IPS DF 4.7 (cell line): ENCODE measurements around the gene UNK.
"Not testable (repeated sequence)": the region's sequence is repeated elsewhere in the genome, so short reads cannot be mapped to it uniquely, and the experiment has no call there.

Experiments
- DNase-seq: peaks from one replicate; pipeline ENCODE4 v3.0.0-alpha.2; 2013; ENCODE audit warnings: low spot score; ENCODE audit errors: extremely low read depth

UNK gene

GRCh38 chr17:75847614-75848522 is 63.3 kb downstream of the UNK start:
- DNase-seq, result no peak

DNA sequence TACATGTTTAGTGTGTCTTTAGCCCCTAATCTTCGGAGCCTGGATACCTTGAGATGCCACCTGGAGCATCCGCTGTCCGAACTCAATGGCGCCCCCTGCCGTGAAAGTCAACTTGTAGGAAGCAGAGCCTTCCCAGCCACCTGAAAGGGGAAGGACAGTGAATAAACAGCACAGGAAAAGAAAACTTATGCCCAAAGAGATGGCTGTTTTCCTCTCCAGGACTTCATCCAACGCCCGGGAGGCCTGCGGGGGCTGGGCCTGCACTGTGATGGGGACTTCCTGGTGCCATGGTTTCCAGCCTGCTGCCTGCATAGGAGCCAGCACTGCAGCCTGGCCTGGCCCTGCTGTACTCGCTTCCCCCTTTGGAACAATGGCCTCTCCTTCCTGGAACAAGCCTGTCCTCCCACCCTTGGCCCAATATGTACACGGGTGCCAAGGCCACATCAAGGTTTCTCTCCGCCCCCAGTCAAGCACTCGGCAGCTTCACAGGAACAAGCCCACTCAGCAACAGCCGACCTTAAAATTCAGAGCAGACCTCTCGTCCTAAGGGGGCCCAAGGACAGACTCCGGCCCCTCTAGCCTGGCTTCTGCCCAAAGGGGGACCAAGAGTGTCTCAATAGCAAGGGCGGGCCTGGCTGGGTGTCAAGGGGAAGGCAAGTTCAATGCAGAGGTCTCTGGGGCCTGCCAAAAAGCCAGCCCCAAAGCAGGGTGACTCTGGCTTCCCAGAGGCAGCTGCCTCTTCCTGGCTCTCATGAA is 64.1 kb downstream of the UNK start:
- DNase-seq, result no peak

GRCh38 chr17:75849279-75849646 is 64.7 kb downstream of the UNK start:
- DNase-seq, result no peak

DNA sequence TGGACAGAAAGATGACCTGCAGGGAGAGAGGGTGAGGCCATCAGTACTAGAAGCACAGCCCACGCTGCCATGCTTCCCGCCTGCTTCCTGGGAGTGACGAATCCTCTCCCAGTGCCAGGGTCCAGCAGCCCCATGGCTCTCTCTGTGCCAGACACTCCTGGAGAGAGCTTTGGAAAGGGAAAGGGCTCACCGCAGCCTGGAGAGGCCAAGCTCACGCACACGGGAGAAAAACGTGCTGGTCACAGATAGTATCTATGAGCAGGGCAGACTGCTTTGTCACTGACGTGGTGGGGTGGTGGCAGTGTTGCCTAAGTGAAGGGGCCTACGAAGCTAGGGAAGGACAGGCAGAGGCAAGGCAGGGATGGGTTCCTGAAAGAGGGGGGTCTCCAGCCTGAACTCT is 65.1 kb downstream of the UNK start:
- DNase-seq, result no peak

- no peak for DNase-seq
Measured at GRCh38 chr17:75850928-75851692, 66.5 kb downstream of the UNK start.

GRCh38 chr17:75851693-75851991 is 67.0 kb downstream of the UNK start:
- not testable (repeated sequence) for DNase-seq

GRCh38 chr17:75853433-75853832 is 68.8 kb downstream of the UNK start:
- no peak for DNase-seq

DNA sequence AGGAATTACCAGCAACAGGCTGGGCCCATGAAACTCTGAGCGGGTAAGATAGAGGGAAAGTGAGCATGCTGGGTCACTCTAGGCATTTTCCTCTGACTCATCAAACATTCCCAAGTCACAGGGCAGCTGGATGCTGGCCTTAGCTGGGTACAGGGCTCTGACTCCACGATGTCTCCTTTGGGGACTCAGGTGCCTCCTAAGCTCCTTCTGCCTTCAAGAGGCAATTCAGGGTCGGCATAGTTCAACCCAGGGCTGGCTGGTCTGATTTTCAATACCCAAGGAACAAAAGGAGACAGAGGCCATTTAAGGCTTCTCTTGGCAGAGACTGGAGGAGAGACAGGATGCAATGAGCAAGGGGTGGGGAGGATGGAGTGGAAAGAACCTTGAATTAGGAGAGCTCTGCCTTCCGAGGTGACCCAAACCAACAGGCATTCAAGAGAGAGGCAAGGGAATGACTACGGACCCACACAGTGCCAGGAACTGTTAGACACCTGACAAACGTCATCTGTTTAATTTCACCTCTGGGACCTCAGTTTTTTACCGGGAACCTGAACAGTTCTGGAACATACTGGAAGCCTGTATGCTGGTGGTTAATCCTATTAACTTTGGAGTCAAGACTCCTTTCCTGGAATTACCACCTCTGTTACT is 69.6 kb downstream of the UNK start:
- DNase-seq, result no peak

DNA sequence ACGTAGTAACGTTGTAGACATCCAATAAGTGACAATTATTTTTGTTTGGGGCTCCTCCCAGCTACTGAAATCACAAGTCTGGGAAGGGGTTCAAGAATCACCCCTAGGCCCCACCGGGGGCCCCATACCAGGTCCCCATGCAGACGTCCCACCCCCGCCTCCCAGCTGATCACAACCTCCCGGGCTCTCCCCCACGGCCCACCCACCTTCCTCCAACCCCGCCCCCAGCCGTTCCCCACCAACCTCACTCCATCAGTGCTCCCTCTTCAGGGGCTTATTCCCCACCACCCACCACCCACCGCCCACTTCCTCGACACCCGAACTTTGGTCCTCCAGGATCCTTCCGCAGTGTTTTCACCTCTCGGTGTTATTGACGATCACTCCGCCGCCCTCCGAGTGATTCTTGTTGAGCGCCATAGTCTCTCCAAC is 70.3 kb downstream of the UNK start:
- DNase-seq, result no peak

DNA sequence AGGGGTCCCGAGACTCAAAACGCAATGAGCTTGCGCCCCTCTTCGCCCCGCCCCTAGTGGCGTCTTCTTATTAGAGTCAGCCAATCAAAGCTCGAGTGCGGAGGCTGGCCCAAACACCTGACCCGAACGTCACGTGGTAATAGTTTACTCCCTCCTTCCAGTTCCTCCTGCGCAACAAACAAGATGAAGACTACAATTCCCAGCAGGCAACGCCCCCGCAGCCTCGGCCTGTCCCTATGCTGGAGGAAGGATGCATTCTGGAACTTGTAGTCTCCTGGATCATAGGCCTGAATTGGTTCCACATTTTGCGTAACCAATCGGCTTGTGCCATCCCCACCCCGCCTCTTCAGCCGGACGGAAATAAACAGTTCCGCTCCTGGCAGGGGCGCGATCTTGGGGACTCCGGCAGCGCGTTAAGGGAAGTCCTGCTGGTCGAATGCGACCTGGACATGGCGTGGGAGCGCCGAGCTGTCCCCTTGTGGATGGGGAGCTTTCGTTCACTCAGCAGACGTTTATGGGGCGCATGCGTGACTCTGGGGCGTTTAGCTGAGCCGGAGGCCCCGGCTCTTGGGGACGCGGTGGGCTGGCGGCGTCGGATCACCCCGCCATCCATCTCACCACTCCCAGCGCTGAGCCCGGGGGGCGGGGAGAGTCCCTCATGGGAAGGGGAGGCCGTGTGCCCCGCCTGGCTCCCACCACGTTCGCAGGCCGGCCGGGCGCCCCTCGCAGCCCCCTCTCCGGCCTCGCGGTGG is 70.9 kb downstream of the UNK start, which contains the start of gene WBP2:
WBP2 (minus strand) TSS at position 26 of the 752 bp plus-strand sequence. CDS start 38 bp downstream, outside the sequence.
- DNase-seq, result peak; percentile 100

GRCh38 chr17:75856062-75856756 is 71.6 kb downstream of the UNK start:
- DNase-seq, result no peak

- DNase-seq, result not testable (repeated sequence)
Measured at GRCh38 chr17:75859358-75859757, 74.8 kb downstream of the UNK start.

DNA sequence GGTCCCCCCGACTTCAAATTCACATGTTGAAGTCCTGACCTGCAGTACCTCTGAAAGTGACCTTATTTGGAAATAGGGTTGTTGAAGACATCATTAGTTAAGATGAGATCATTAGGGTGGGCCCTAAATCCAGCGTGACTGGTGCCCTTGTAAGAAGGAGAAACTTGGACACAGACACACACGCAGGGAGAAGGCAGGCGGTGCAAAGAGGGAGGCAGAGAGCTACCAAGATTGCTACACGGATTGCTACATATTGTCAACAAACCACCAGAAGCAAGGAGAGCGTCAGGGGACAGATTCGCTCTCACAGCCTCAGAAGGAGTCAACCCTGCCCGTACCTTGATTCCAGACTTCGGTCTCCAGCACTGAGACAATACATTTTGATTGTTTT is 77.3 kb downstream of the UNK start:
- DNase-seq, result no peak

DNA sequence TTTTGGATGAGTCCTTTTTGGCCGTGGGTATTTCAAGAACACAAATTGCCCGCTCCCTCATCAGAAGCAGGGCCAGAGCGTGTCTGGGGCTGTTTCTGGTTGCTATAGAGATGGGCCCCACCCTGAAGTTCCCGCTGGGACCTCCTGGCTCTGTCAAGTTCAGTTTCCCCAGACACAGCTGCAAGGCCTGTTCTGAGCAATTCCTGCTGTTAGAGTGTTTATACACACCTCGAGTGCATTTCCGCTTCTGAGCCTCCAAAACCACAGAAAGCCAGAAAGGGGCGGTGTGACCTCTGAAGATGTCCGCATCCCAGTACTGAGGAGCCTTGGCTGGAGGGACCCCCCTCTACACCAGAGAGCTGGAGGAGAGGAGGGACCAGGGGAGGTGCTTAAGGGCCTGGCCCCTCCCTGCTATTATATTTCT is 79.9 kb downstream of the UNK start:
- DNase-seq, result no peak

GRCh38 chr17:75864887-75865286 is 80.3 kb downstream of the UNK start:
- DNase-seq, result not testable (repeated sequence)

DNA sequence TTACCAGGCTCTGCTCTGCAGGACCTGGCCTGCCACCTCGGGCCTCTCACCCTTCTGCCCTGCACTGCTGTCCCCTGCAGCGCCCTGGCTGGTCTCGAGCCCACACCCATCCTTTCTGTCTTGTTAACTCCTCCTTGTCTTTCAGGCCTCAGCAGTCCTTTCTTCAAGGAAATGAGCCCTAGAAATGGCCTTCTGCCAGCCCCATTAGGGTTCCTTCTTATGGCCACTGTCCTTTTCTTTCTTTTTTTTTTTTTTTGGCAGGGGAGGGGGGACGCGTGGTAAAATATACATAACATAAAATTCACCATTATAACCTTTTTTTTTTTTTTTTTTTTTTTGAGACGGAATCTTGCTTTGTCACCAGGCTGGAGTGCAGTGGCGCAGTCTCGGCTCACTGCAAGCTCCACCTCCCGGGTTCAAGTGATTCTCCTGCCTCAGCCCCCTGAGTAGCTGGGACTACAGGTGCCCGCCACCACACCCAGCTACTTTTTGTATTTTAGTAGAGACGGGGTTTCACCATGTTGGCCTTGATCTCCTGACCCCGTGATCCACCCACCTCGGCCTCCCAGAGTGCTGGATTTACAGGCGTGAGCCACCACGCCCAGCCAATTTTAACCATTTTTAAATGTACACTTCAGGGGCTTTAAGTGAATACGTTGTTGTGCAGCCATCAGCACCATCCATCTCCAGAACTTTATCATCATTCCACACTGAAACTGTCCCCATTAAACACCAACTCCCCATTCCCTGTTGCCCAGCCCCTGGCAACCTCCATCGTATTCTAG is 81.0 kb downstream of the UNK start:
- DNase-seq, result not testable (repeated sequence)

DNA sequence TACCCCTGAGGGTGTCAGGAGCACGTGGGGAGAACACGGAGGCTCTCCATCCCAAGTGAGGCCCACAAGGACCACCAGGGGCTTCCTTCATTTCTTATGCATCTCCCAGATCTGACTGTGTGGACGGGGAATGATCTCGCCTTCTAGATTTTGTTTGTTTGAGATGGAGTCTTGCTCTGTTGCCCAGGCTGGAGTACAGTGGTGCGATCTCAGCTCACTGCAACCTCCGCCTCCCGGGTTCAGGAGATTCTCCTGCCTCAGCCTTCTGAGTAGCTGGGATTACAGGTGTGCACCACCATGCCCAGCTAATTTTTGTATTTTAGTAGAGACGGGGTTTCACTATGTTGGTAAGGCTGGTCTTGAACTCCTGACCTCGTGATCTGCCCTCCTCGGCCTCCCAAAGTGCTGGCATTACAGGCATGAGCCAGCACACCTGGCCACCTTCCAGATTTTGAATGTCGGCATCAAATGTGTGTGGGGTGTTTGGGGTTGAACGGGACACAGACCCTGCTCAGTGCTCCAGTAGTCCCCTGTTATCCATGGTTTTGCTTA is 84.2 kb downstream of the UNK start:
- not testable (repeated sequence) for DNase-seq

DNA sequence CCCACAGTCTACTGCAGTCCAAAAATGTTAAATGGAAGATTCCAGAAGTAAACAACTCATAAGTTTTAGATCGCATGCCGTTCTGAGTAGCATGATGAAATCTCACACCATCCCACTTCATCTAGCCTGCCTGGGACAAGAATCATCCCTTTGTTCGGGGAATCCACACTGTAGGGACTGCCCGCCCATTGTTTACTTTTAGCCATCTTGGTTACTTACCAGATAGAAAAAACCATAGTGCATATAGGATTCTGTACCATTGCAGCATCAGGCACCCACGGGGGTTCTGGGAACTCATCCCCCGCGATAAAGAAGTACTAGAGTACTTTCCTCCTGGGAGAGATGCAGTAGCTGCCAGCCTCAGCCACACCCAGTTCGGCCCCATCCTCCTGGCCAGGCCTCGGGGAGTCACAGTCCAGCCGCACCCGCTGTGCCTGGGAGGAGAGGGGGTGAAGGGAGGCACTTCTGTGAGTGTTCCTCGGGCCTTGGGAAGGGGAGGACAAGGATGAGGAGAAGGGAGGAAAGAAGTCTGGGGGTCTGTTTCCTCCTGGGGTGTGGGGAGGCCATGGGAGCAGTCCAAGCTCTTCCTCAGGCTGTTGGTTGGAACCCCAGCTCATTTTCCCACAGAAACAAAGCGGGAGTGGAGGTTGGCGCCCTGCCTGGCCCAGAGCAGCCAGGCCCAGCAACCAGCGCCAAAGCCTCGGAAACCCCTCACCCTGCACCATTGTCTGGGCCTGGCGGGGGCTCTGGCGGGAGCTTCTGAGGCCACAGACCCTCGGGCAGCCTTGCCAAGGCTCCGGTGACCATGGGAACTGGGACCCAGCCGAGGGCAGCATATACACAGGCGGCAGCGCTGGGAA is 84.9 kb downstream of the UNK start:
- DNase-seq, result no peak
